ENCODE measurements around the gene PDP2. TPM values are rescaled to one million over a fixed set of nuclear protein-coding genes. Genes with fewer than 3 reads are reported as not detected.

PDP2 gene
- total RNA-seq, 1 donor from 2014 or later, result 11.7 TPM

- no peak for DNase-seq (ENCODE audit: low read depth)
- no peaks in the 10 kb centered on the region for H3K36me3 ChIP-seq (ENCODE audit: control insufficient read depth, insufficient read depth, low read length)
- H3K27me3 ChIP-seq (ENCODE audit: control insufficient read depth, insufficient read depth, low read length), result no peaks in the 10 kb centered on the region
- H3K4me3 ChIP-seq (ENCODE audit: low read depth, low read length), result no peak overlapping the region
- no peak for TF ChIP-seq CTCF (IDR thresholded peaks at IDR 0.05; ENCODE audit: insufficient read depth, low read length, poor library complexity, severe bottlenecking)
Measured at GRCh38 chr16:66923247-66923731, 43.0 kb downstream of the PDP2 start.

GRCh38 chr16:66923866-66924265 lies 43.6 kb downstream of the PDP2 start:
- Histone ChIP-seq H3K36me3 (ENCODE audit: control insufficient read depth, insufficient read depth, low read length) (no peaks in the 10 kb centered on the region), H3K4me3 (ENCODE audit: low read depth, low read length) (no peak overlapping the region), H3K27me3 (ENCODE audit: control insufficient read depth, insufficient read depth, low read length) (no peaks in the 10 kb centered on the region)
- no peak for TF ChIP-seq CTCF (IDR thresholded peaks at IDR 0.05; ENCODE audit: insufficient read depth, low read length, poor library complexity, severe bottlenecking)
- DNase-seq (ENCODE audit: low read depth), result no peak

- Histone ChIP-seq H3K36me3 (ENCODE audit: control insufficient read depth, insufficient read depth, low read length) (no peaks in the 10 kb centered on the region), H3K4me3 (ENCODE audit: low read depth, low read length) (peak overlapping the region; percentile 60), H3K27me3 (ENCODE audit: control insufficient read depth, insufficient read depth, low read length) (no peaks in the 10 kb centered on the region)
- DNase-seq (ENCODE audit: low read depth), result no peak
- TF ChIP-seq CTCF (IDR thresholded peaks at IDR 0.05; ENCODE audit: insufficient read depth, low read length, poor library complexity, severe bottlenecking), result no peak
Measured at GRCh38 chr16:66924527-66925321, 44.4 kb downstream of the PDP2 start.

- no peaks in the 10 kb centered on the region for H3K27me3 ChIP-seq (ENCODE audit: control insufficient read depth, insufficient read depth, low read length)
- H3K4me3 ChIP-seq (ENCODE audit: low read depth, low read length), result peak within 1 kb of the TSS; percentile 60
- peak; percentile 61 for DNase-seq (ENCODE audit: low read depth)
- H3K36me3 ChIP-seq (ENCODE audit: control insufficient read depth, insufficient read depth, low read length), result no peaks in the 10 kb centered on the region
- TF ChIP-seq CTCF (IDR thresholded peaks at IDR 0.05; ENCODE audit: insufficient read depth, low read length, poor library complexity, severe bottlenecking), result no peak
Measured at GRCh38 chr16:66925322-66925840, 45.1 kb downstream of the PDP2 start, which contains the start of gene RRAD. TSS of gene RRAD (minus strand) at chr16:66925535. CDS start at chr16:66925179, 356 bp downstream.

- DNase-seq (ENCODE audit: low read depth), result no peak
Measured at GRCh38 chr16:66926171-66926947, 46.0 kb downstream of the PDP2 start.

More at GRCh38 chr16:66926171-66926947, 46.0 kb downstream of the PDP2 start:
- Histone ChIP-seq H3K36me3 (ENCODE audit: control insufficient read depth, insufficient read depth, low read length) (no peaks in the 10 kb centered on the region), H3K4me3 (ENCODE audit: low read depth, low read length) (no peak overlapping the region), H3K27me3 (ENCODE audit: control insufficient read depth, insufficient read depth, low read length) (no peaks in the 10 kb centered on the region)
- no peak for TF ChIP-seq CTCF (IDR thresholded peaks at IDR 0.05; ENCODE audit: insufficient read depth, low read length, poor library complexity, severe bottlenecking)
